HG03558 (cell line): ENCODE results near the gene ATP6V1C2.

Experiments used
- ATAC-seq: cut with Tn5 transposase; IDR thresholded peaks from one replicate; pipeline ENCODE4 v1.9.1; 2021; ENCODE audit warnings: moderate number of reproducible peaks; ENCODE audit not compliant: unreplicated experiment; ENCODE audit errors: extremely low read depth

ATP6V1C2 gene

GRCh38 chr2:10721396-10722251 is at the start of gene ATP6V1C2:
Gene ATP6V1C2 (plus strand): TSS chr2:10721630. CDS start chr2:10722850, 1,220 bp downstream.
- ATAC-seq: no peak

DNA sequence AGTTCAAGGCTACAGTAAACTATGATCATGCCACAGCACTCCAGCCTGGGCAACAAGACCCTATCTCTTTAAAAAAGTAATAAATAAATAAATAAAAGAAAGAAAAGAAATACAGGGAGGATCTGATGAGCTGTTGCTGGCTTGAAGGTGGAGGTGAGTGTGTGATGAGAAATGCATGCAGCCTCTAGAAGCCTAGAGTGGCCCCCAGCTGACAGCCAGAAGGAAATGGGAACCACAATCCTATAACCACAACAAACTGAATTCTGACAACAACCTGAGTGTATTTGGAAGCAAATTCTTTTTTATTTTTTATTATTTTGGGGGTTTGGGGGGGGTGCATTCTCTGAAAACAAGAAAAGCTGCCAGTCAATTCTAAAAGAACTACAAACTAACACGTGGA is 46.3 kb upstream of the ATP6V1C2 start:
- ATAC-seq: no peak

GRCh38 chr2:10678225-10678624 is 43.2 kb upstream of the ATP6V1C2 start:
- ATAC-seq: no peak

DNA sequence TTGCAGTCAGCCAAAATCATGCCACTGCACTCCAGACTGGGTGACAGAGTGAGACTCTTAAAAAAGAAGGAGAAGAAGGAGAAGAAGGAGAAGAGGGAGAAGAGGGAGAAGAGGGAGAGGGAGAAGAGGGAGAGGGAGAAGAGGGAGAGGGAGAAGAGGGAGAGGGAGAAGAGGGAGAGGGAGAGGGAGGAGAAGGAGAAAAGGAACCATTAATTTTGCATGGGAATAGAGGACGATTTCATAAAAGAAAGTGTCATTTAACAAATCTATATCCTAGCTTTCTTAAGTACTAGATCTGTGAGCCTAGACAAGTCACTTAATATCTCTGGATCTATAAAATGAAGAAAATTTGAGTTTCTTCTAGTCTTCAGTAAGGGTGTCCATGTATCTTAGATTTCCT is 41.2 kb upstream of the ATP6V1C2 start:
- no peak for ATAC-seq

GRCh38 chr2:10680957-10681356 is 40.5 kb upstream of the ATP6V1C2 start:
- ATAC-seq: no peak

GRCh38 chr2:10686176-10686730 is 35.2 kb upstream of the ATP6V1C2 start:
- no peak for ATAC-seq

DNA sequence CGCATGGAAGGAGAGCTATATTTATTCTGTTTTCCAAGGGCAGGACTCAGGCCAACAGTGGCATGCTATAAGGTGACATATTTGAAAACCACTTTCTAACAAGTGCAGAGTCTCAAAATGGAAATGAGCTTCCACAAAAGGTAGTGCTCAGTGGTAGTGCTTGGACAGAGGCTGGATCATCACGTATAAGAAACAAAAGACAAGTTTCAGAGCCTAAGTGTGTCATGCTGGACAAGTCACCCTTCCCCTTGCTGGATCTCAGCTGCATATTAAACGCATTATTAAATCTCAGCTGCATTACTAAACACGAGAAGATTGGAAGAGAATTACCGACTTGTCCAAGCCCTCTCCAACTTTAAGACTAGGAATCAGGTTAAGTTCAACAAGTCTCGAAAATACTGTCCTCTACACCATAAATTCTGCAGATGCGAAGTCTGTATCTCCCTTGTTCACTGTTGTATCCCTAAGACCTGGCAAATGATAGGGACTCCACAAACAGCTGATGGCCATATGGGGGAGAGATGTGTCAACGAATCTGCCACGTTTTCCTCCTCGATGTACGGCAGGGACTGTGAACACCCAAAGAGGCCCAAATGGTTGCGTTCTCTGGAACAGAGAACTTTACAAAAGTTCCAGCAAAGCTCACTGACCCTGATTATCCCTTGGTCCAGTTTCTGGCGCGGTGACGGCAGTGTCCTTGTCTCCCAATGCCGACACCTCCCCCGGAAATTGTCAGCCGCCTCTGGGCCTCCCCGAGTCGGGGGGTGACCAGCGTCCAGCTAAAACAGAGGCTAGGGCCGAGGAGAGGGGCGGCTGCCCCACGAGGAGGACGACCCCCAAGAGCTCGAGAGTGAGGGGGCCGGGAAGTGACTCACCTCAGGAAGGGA is 32.3 kb upstream of the ATP6V1C2 start:
- ATAC-seq: no peak

- ATAC-seq: no peak
Measured at GRCh38 chr2:10691521-10691920, 29.9 kb upstream of the ATP6V1C2 start.

DNA sequence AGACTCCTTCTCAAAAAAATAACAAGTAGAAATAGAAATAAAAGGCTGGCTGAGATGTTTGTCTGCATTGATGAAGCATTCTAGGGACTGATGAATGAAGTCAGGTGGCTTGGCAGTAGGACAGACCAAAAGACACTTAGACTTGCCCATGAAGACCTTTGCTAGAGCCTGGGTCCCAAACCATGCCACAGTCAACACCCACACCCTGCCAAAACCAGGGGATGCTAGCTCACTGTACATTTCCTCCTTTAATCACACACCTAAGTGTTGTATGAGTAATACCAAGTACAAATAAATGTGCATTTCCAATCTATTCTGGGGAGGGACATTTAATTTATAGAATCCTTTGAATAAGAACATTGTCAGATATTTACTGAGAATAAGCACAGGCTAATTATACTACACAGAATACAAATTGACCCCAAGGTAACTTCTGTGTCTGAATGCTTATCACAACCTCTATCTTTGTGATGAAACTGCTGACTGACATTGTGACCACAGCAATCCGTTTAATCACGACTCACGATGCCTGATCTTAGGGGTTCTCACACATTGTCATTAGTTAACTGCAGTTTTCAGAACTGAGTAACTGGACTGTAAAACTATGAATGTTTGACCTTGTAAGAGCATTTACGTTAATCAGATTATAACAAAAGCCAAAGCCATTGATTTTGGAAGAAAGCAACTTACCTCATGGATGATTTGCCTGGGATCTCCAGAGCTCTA is 21.2 kb upstream of the ATP6V1C2 start:
- no peak for ATAC-seq

DNA sequence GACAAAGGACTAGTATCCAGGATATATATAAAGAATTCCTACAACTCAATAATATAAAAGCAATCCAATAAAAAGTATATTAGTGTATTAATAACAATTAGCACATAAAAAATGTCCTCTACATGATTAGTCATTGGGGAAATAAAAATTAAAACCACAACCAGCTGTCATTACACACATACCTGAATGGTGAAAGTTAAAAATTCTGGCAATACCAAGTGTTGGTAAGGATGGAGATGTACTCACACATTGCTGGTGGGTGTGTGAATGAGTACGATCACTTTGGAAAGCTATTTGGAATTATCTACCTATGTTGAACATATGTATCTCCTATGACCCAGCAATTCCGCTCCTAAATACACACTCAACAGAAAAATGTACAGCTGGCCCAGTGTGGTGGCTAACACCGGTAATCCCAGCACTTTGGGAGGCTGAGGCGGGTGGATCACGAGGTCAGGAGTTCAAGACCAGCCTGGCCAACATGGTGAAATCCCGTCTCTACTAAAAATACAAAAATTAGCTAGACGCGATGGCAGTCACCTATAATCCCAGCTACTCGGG is 17.3 kb upstream of the ATP6V1C2 start:
- ATAC-seq: no peak

GRCh38 chr2:10706033-10706432 is 15.4 kb upstream of the ATP6V1C2 start:
- no peak for ATAC-seq

- ATAC-seq: no peak
Measured at GRCh38 chr2:10707831-10708230, 13.6 kb upstream of the ATP6V1C2 start.

DNA sequence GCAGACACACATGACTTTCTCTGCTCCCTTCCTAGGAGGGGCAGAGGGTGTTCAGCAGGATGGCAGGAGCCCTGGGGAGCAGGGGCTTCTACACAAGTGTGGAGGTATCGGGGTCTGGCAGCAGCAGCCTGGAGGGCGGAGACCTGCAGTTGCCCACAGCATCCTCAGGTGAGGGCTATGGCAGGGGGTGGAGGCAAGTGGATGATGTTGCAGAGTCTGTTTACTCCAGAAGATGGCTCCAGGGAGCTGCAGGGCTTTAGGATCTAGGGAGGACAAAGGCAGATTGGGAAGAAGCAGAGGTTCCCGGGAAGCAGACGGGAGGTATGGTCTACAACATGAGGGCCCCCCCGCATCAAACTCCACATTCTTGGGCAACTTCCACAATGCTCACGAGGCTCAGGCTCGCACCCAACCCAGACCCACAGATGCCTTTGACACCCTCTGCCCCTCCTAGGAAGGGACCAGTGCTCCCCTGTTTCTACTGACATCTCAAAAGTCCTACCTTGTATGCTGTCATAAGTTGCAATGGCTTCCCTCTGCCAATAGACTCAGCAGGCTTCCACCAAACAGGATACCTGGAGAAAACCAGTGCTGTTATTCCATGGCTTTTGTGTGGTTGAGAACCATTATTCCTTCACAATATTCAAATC is 12.0 kb upstream of the ATP6V1C2 start:
- ATAC-seq: no peak

- no peak for ATAC-seq
Measured at GRCh38 chr2:10712185-10712809, 9.1 kb upstream of the ATP6V1C2 start.

DNA sequence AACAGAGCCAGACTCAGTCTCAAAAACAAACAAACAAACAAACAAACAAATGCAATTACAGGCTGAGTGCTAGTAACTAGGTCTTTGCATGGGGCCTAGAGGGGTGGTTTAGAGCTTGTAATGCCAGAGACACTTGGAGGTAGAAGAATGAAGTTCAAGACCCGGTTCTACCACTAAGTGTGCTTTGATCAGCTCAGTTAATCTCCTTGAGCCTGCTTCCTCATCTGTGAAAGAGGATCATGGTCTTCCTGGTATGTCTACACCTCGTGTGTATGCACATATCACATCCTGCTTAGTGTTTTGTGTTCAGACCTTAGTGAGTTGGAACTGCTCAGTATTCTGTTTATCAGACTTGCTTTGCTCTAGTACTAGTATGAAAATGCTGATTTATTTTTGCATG is 4.8 kb upstream of the ATP6V1C2 start:
- ATAC-seq: no peak

GRCh38 chr2:10717628-10718027 is 3.8 kb upstream of the ATP6V1C2 start:
- no peak for ATAC-seq

- no peak for ATAC-seq
Measured at GRCh38 chr2:10720306-10720705, 1.1 kb upstream of the ATP6V1C2 start.

DNA sequence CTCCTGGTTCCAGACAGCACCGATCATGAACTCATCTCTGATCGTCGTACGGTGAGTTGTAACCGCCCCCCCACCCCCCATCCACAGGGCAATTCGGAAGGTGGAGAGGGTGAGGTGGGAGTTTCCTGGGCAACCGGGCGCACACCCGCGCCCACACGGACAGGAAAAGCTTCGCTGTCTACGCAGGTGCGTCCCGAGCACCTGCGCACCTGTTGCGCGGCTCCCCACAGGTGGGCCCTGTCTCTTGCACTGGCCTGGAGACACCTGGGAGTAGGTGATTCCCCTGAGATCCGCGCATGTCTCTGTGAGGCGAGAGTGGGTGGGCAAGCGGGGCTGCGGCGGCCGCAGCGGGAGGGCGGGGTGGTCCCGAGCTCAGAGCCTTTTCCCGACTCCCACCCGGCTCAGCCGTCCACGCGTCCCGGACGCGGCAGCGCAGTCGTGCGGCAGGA is 459 bp upstream of the ATP6V1C2 start:
- no peak for ATAC-seq

- ATAC-seq: no peak
Measured at GRCh38 chr2:10722252-10722825, 909 bp downstream of the ATP6V1C2 start.
